K562 (cell line): Measurements from ENCODE around the gene PSMC6. TPM values are rescaled to one million over a fixed set of nuclear protein-coding genes. Genes with fewer than 3 reads are reported as not detected.

Experiments used
- ATAC-seq: fragments of 200-7000 bp; cut with Tn5 transposase; 3 replicates; pipeline ENCODE4 v1.9.1; 2020; ENCODE audit warnings: moderate library complexity
- BruUV-seq: library from RNA; stranded (reverse); fragments of 400-500 nt; replicated peaks from 2 replicates; lab custom pipeline; 2021; lab: Mats Ljungman, UMichigan
- CTCF ChIA-PET: fragments of 300-600 bp; formaldehyde crosslinking; extraction: SDS; loops from one replicate; lab custom pipeline; 2021; ENCODE audit warnings: low intra/inter-chr PET ratio; lab: Yijun Ruan, JAX
- POLR2A ChIA-PET: fragments of 300-600, 350-650 bp; sonication (Branson Sonifier 250); formaldehyde crosslinking; extraction: SDS; loops from one replicate; lab custom pipeline; 2021; ENCODE audit warnings: antibody characterized with exemption, inconsistent platforms; lab: Yijun Ruan, JAX
- DNase-seq, 4 experiments: peaks; one replicate each; pipeline versions ENCODE4 v3.0.0 to v3.0.0-alpha.2; 2011 to 2018; ENCODE audit warnings: low spot score in 3 of 4, mixed read lengths in 3 of 4; ENCODE audit errors: extremely low read depth in 1 of 4
- FAIRE-seq: peaks from 2 replicates; lab custom pipeline; 2011; peaks lifted over from hg19 to GRCh38; lab: Jason Lieb, UNC
- H2AFZ ChIP-seq: 2 replicates; pipeline ENCODE4 v1.6.0; 2011; ENCODE audit warnings: low read depth, low read length, control low read depth, inconsistent platforms
- H3K27ac ChIP-seq: fragments of 200-600 bp; 3 replicates; pipeline ENCODE4 v1.8.0; 2011; ENCODE audit warnings: low read depth, mild to moderate bottlenecking, control low read depth, inconsistent platforms, low read length, moderate library complexity, mixed read lengths; ENCODE audit errors: extremely low read depth
- H3K27me3 ChIP-seq, 2 experiments: fragments of 300-600 bp in 1 of 2; 2 replicates in 1 of 2; 3 replicates in 1 of 2; pipeline versions ENCODE4 v1.6.0 to v1.8.0; 2011; ENCODE audit warnings: inconsistent platforms in 2 of 2, low read length in 2 of 2, mild to moderate bottlenecking in 1 of 2, mixed read lengths in 1 of 2, moderate library complexity in 1 of 2; ENCODE audit not compliant: control insufficient read depth in 2 of 2, insufficient read depth in 2 of 2
- H3K36me3 ChIP-seq: fragments of 300-600 bp; 3 replicates; pipeline ENCODE4 v1.8.0; 2011; ENCODE audit warnings: mild to moderate bottlenecking, low read length, inconsistent platforms; ENCODE audit not compliant: control insufficient read depth, insufficient read depth
- H3K4me1 ChIP-seq, 2 experiments: fragments of 200-600 bp in 1 of 2; replicated peaks in 1 of 2; 2 replicates in 1 of 2; 3 replicates in 1 of 2; pipeline versions ENCODE4 v1.5.1 to v1.8.0; 2011; ENCODE audit warnings: inconsistent platforms in 2 of 2, low read length in 2 of 2, mild to moderate bottlenecking in 1 of 2, mixed read lengths in 1 of 2, moderate library complexity in 1 of 2; ENCODE audit not compliant: control insufficient read depth in 2 of 2, insufficient read depth in 2 of 2
- H3K4me2 ChIP-seq: 2 replicates; pipeline ENCODE4 v1.6.1; 2011; ENCODE audit warnings: low read length, control low read depth, inconsistent platforms, mixed read lengths; ENCODE audit not compliant: insufficient read depth
- H3K4me3 ChIP-seq: fragments of 200-600 bp; sonication (generic), shearing (Covaris generic); 2 replicates; pipeline ENCODE4 v1.5.1; 2016; ENCODE audit warnings: control low read depth, inconsistent platforms
- H3K79me2 ChIP-seq: fragments of 200-600 bp; 3 replicates; pipeline ENCODE4 v1.8.0; 2011; ENCODE audit warnings: low read length, inconsistent platforms; ENCODE audit not compliant: control insufficient read depth, insufficient read depth
- H3K9ac ChIP-seq, 2 experiments: 2 replicates each; pipeline versions ENCODE4 v1.6.0 to v1.6.1; 2011; ENCODE audit warnings: low read depth in 2 of 2, low read length in 2 of 2, control low read depth in 1 of 2, inconsistent platforms in 1 of 2, mild to moderate bottlenecking in 1 of 2, mixed read lengths in 1 of 2; ENCODE audit not compliant: insufficient read depth in 1 of 2
- H3K9me1 ChIP-seq: one replicate; pipeline ENCODE4 v1.6.0; 2011; ENCODE audit warnings: inconsistent platforms, mild to moderate bottlenecking, low read length, moderate library complexity; ENCODE audit not compliant: control insufficient read depth, insufficient read depth
- H3K9me3 ChIP-seq: replicated peaks from 2 replicates; pipeline ENCODE4 v1.5.1; 2011; ENCODE audit warnings: low read depth, low read length, inconsistent platforms; ENCODE audit not compliant: control insufficient read depth, insufficient read depth
- H4K20me1 ChIP-seq: replicated peaks from 2 replicates; pipeline ENCODE4 v1.6.1; 2011; ENCODE audit warnings: low read length, inconsistent platforms, mixed read lengths; ENCODE audit not compliant: control insufficient read depth, insufficient read depth
- BRF2 ChIP-seq: IDR thresholded peaks from 3 replicates; pipeline ENCODE4 v1.6.1; 2011; ENCODE audit warnings: borderline replicate concordance, mild to moderate bottlenecking; ENCODE audit not compliant: insufficient read length, insufficient read depth
- CREB1 ChIP-seq, 2 experiments: sonication (generic) in 1 of 2; formaldehyde crosslinking in 1 of 2; IDR thresholded peaks; 2 replicates each; pipeline versions ENCODE4 v1.6.1 to v1.8.0; 2012 to 2022; ENCODE audit warnings: inconsistent platforms in 1 of 2, mild to moderate bottlenecking in 1 of 2, missing genetic modification reagents in 1 of 2, moderate library complexity in 1 of 2
- PRDM10 ChIP-seq: fragments of 450-650 bp; IDR thresholded peaks from 2 replicates; pipeline ENCODE4 v1.6.1; 2018; ENCODE audit not compliant: partially characterized antibody
- RAD51 ChIP-seq: fragments of 450-650 bp; IDR thresholded peaks from 2 replicates; pipeline ENCODE4 v1.7.1; 2016; ENCODE audit warnings: low read depth, mild to moderate bottlenecking, borderline replicate concordance
- U2AF2 ChIP-seq: fragments of 200-400 bp; formaldehyde crosslinking; optimal IDR thresholded peaks from 2 replicates; pipeline ENCODE3; 2017; ENCODE audit warnings: low read depth, mild to moderate bottlenecking, low read length
- ZNF57 ChIP-seq: fragments of 450-650 bp; formaldehyde crosslinking; IDR thresholded peaks from 2 replicates; pipeline ENCODE4 v1.4.0; 2020; ENCODE audit warnings: mild to moderate bottlenecking, moderate library complexity
- ZNF77 ChIP-seq: fragments of 250-450 bp; sonication (Bioruptor Pico); IDR thresholded peaks from 2 replicates; pipeline ENCODE4 v1.5.0; 2020
- WGBS: fragments of 100-300 bp; shearing (Covaris generic); methylation state at CpG from one replicate; pipeline ENCODE4 v1.1.6; 2016; ENCODE audit warnings: low coverage, mixed read lengths; ENCODE audit not compliant: insufficient coverage; ENCODE audit errors: missing lambda C conversion rate; 5-methylcytosine and 5-hydroxymethylcytosine counted together
- in situ Hi-C: fragments of 300-500 bp; cut with MboI; formaldehyde crosslinking; loops from 4 replicates; pipeline ENCODE4 v1.15.0; 2018; ENCODE audit warnings: inconsistent platforms, mixed read lengths
- intact Hi-C: fragments of 100-400 bp; cut with micrococcal nuclease; formaldehyde crosslinking; loops from 2 replicates; pipeline ENCODE4 v1.14.2; 2022
- polyA plus RNA-seq, 8 experiments: library from polyadenylated mRNA; depleted of rRNA in 4 of 8; stranded (reverse) in 5 of 8; unstranded in 3 of 8; fragments of >200 nt; fragmentation: Nextera tagmentation in 2 of 8; fragmentation: Illumina TruSeq in 1 of 8; extraction: Ambion mirVana in 2 of 8; extraction: Trizol in 1 of 8; gene quantifications; 2 replicates each; pipeline versions ENCODE4 v1.2.1 to v1.2.3, GENCODE V29; 2011 to 2014; ENCODE audit warnings: inconsistent platforms in 1 of 8, missing spikeins in 1 of 8
- total RNA-seq, 7 experiments: library from RNA; depleted of rRNA in 6 of 7; stranded (reverse); fragments of >200 nt in 6 of 7; fragmentation: Illumina TruSeq in 2 of 7; extraction: Trizol in 2 of 7; gene quantifications; 2 replicates each; pipeline versions ENCODE4 v1.2.1 to v1.2.3, GENCODE V29; 2011 to 2021; ENCODE audit warnings: low replicate concordance in 1 of 7

Gene PSMC6
- total and polyA plus RNA-seq, 9 of the 15 experiments (the other 6 are each of a cell fraction or from before 2014, with no cell fraction given), result 91.4 to 224 (median 182) TPM

- TF ChIP-seq PRDM10, result peak; percentile 24
- TF ChIP-seq, all 486 proteins: peak for 6
Observed at GRCh38 chr14:52730709-52731111, 23.7 kb downstream of the PSMC6 start (continued).

GRCh38 chr14:52733824-52734223 lies 26.8 kb downstream of the PSMC6 start:
- H3K9me3 ChIP-seq, result no peaks in the 10 kb centered on the region
- no peaks in the 10 kb centered on the region for H3K27me3 ChIP-seq
- in situ Hi-C loops, result no loop called here
- H3K9ac ChIP-seq, result no peak overlapping the region
- peaks cover 20% of the 10 kb centered on the region; the same call in 1 of the 3 replicates for H3K36me3 ChIP-seq
- H3K27ac ChIP-seq, result no peak overlapping the region
- no peaks in the 10 kb centered on the region for H4K20me1 ChIP-seq
- DNase-seq, result peak in 1 of 4 experiments; percentile 14
- ATAC-seq, result no peak
- peaks cover 8 to 14% of the 10 kb centered on the region in 2 experiments; a peak in 4 of 5 replicates for H3K4me1 ChIP-seq
- POLR2A ChIA-PET, result no interaction called here
- no peak overlapping the region for H3K4me3 ChIP-seq
- H2AFZ ChIP-seq, result no peak overlapping the region
- 90% methylated on average over 9 of the region's 9 CpGs for WGBS
- H3K79me2 ChIP-seq, result peaks cover 77% of the 10 kb centered on the region
- intact Hi-C loops, result loop anchor here (5.0 kb wide), 1 partner anchor 48 kb away; no protein-coding TSS in a partner anchor
- no peak for FAIRE-seq
- CTCF ChIA-PET, result no interaction called here
- no peak overlapping the region for H3K4me2 ChIP-seq
- H3K9me1 ChIP-seq, result no peaks in the 10 kb centered on the region
- BruUV-seq, result TSS peak; percentile 11
- TF ChIP-seq CREB1 (IDR thresholded peaks at IDR 0.05), result no peak
- TF ChIP-seq CREB1 (CRISPR knock-in tag; IDR thresholded peaks at IDR 0.05), result no peak
- no peak for TF ChIP-seq ZNF77
- no peak for TF ChIP-seq RAD51
- TF ChIP-seq BRF2, result no peak
- TF ChIP-seq ZNF57 (CRISPR knock-in tag), result no peak
- TF ChIP-seq U2AF2, result no peak
